WTC11 (cell line): ENCODE measurements around the gene ADAMTS2. TPM values are rescaled to one million over a fixed set of nuclear protein-coding genes. Genes with fewer than 3 reads are reported as not detected.

Experiments used
- ATAC-seq: fragments of 200-7000 bp; cut with Tn5 transposase; 2 replicates; pipeline ENCODE4 v1.10.0; 2021; ENCODE audit warnings: mild to moderate bottlenecking, moderate library complexity
- Bru-seq: library from RNA; stranded (reverse); fragments of 400-500 nt; gene quantifications from one replicate; lab custom pipeline; 2021; lab: Mats Ljungman, UMichigan
- CTCF ChIA-PET: fragments of 300-600 bp; sonication (Branson Sonifier 250); formaldehyde crosslinking; loops from one replicate; lab custom pipeline; 2021; ENCODE audit warnings: antibody characterized with exemption; lab: Charles Lee
- POLR2A ChIA-PET: fragments of 350-600 bp; sonication (Branson Sonifier 250); formaldehyde crosslinking; loops from one replicate; lab custom pipeline; 2021; ENCODE audit warnings: antibody characterized with exemption; lab: Charles Lee
- DNase-seq: peaks from one replicate; pipeline ENCODE4 v3.0.0; 2021; ENCODE audit warnings: low spot score
- H3K27ac Mint-ChIP-seq: 2 replicates; pipeline ENCODE4 v1.8.0; 2021; ENCODE audit warnings: mixed read lengths
- H3K27me3 Mint-ChIP-seq: 2 replicates; pipeline ENCODE4 v1.8.0; 2021; ENCODE audit warnings: low read depth, mild to moderate bottlenecking, moderate library complexity, mixed read lengths
- H3K36me3 Mint-ChIP-seq: 2 replicates; pipeline ENCODE4 v1.8.0; 2021; ENCODE audit warnings: mixed read lengths
- H3K4me1 Mint-ChIP-seq: 2 replicates; pipeline ENCODE4 v1.8.0; 2022; ENCODE audit warnings: mixed read lengths
- H3K4me3 Mint-ChIP-seq: 2 replicates; pipeline ENCODE4 v1.8.0; 2021; ENCODE audit warnings: mild to moderate bottlenecking, moderate library complexity, mixed read lengths
- H3K9me3 Mint-ChIP-seq: 2 replicates; pipeline ENCODE4 v1.8.0; 2021; ENCODE audit warnings: mixed read lengths
- ETV6 ChIP-seq: sonication (generic); formaldehyde crosslinking; IDR thresholded peaks from 2 replicates; pipeline ENCODE4 v1.8.1; 2022; ENCODE audit warnings: mild to moderate bottlenecking, missing genetic modification reagents
- FOXK1 ChIP-seq: sonication (generic); formaldehyde crosslinking; IDR thresholded peaks from 2 replicates; pipeline ENCODE4 v1.8.0; 2022; ENCODE audit warnings: mild to moderate bottlenecking, moderate library complexity, missing genetic modification reagents
- FOXP4 ChIP-seq: sonication (generic); formaldehyde crosslinking; IDR thresholded peaks from 2 replicates; pipeline ENCODE4 v1.8.0; 2022; ENCODE audit warnings: mild to moderate bottlenecking, missing genetic modification reagents
- GABPB1 ChIP-seq: sonication (generic); formaldehyde crosslinking; IDR thresholded peaks from 2 replicates; pipeline ENCODE4 v1.8.1; 2023; ENCODE audit warnings: mild to moderate bottlenecking, missing genetic modification reagents
- MAX ChIP-seq: sonication (generic); formaldehyde crosslinking; IDR thresholded peaks from 2 replicates; pipeline ENCODE4 v1.8.0; 2022; ENCODE audit warnings: mild to moderate bottlenecking, missing genetic modification reagents
- MYBL2 ChIP-seq: sonication (generic); formaldehyde crosslinking; IDR thresholded peaks from 2 replicates; pipeline ENCODE4 v1.8.1; 2023; ENCODE audit warnings: mild to moderate bottlenecking, moderate library complexity, missing genetic modification reagents
- NFE2L1 ChIP-seq: sonication (generic); formaldehyde crosslinking; IDR thresholded peaks from 2 replicates; pipeline ENCODE4 v1.8.1; 2023; ENCODE audit warnings: missing genetic modification reagents
- NR2C2 ChIP-seq: sonication (generic); formaldehyde crosslinking; IDR thresholded peaks from 2 replicates; pipeline ENCODE4 v1.8.0; 2022; ENCODE audit warnings: mild to moderate bottlenecking, missing genetic modification reagents
- NR3C1 ChIP-seq: sonication (generic); formaldehyde crosslinking; conservative IDR thresholded peaks from 2 replicates; pipeline ENCODE4 v1.8.1; 2023; ENCODE audit warnings: low read depth, mild to moderate bottlenecking, missing genetic modification reagents
- PRDM15 ChIP-seq: sonication (generic); formaldehyde crosslinking; IDR thresholded peaks from 2 replicates; pipeline ENCODE4 v1.8.0; 2022; ENCODE audit warnings: missing genetic modification reagents
- RELA ChIP-seq: sonication (generic); formaldehyde crosslinking; IDR thresholded peaks from 2 replicates; pipeline ENCODE4 v1.8.1; 2022; ENCODE audit warnings: missing genetic modification reagents, mild to moderate bottlenecking, borderline replicate concordance
- TP53 ChIP-seq: sonication (generic); formaldehyde crosslinking; IDR thresholded peaks from 2 replicates; pipeline ENCODE4 v1.8.1; 2023; ENCODE audit warnings: mild to moderate bottlenecking, missing genetic modification reagents
- ZBTB21 ChIP-seq: sonication (generic); formaldehyde crosslinking; IDR thresholded peaks from 2 replicates; pipeline ENCODE4 v1.8.1; 2023; ENCODE audit warnings: mild to moderate bottlenecking, missing genetic modification reagents, borderline replicate concordance
- ZBTB43 ChIP-seq: sonication (generic); formaldehyde crosslinking; IDR thresholded peaks from 2 replicates; pipeline ENCODE4 v1.8.1; 2023; ENCODE audit warnings: mild to moderate bottlenecking, missing genetic modification reagents
- ZNF232 ChIP-seq: sonication (generic); formaldehyde crosslinking; IDR thresholded peaks from 2 replicates; pipeline ENCODE4 v1.8.0; 2022; ENCODE audit warnings: mild to moderate bottlenecking, missing genetic modification reagents
- ZNF671 ChIP-seq: fragments of 250-450 bp; sonication (Bioruptor Pico); IDR thresholded peaks from 2 replicates; pipeline ENCODE4 v1.8.0; 2021; ENCODE audit warnings: mild to moderate bottlenecking
- long read RNA-seq, 3 experiments: library from RNA in 1 of 3; library from capped mRNA in 1 of 3; library from polyadenylated mRNA in 1 of 3; unstranded in 2 of 3; stranded (forward) in 1 of 3; transcript quantifications; one replicate each; pipeline ENCODE4 v2.0.0, GENCODE V29; 2021
- total RNA-seq: library from RNA; stranded (reverse); gene quantifications from 3 replicates; pipeline ENCODE4 v1.2.3, GENCODE V29; 2021
- TF ChIP-seq, protein P1 (sequence below): sonication (generic); formaldehyde crosslinking; IDR thresholded peaks from 2 replicates; pipeline ENCODE4 v1.8.1; 2022; ENCODE audit warnings: low read depth, mild to moderate bottlenecking, moderate library complexity, missing genetic modification reagents, borderline replicate concordance
- TF ChIP-seq, protein P2 (sequence below): fragments of 250-450 bp; sonication (Bioruptor Pico); IDR thresholded peaks from 2 replicates; pipeline ENCODE4 v2.1.2; 2022; ENCODE audit warnings: mild to moderate bottlenecking, moderate library complexity
- TF ChIP-seq, protein P3 (sequence below): fragments of 250-450 bp; sonication (Bioruptor Pico); IDR thresholded peaks from 2 replicates; pipeline ENCODE4 v1.8.0; 2021; ENCODE audit warnings: mild to moderate bottlenecking
- TF ChIP-seq, protein P4 (sequence below): fragments of 250-450 bp; sonication (Bioruptor Pico); conservative IDR thresholded peaks from 2 replicates; pipeline ENCODE4 v1.9.0; 2021; ENCODE audit warnings: mild to moderate bottlenecking

ADAMTS2 gene
- total RNA-seq, result 6.9 to 11.2 TPM (median 9.0 TPM) in 3 replicates
- percentile 30 among the genes with signal in this experiment for Bru-seq, nascent RNA
- long read RNA-seq, experiment 1, full-length matches to known transcripts, result 6 of 26 reads
- long read RNA-seq, experiment 1, partial matches to known transcripts, result 12 of 26 reads
- long read RNA-seq, experiment 1, other reads (novel, unspliced or antisense), result 8 of 26 reads
- long read RNA-seq, experiment 2, partial matches to known transcripts, result 6 of 12 reads
- long read RNA-seq, experiment 2, other reads (novel, unspliced or antisense), result 5 of 12 reads
- long read RNA-seq, experiment 3, partial matches to known transcripts, result 0 of 1 reads
- long read RNA-seq, experiment 3, other reads (novel, unspliced or antisense), result 1 of 1 reads

DNA sequence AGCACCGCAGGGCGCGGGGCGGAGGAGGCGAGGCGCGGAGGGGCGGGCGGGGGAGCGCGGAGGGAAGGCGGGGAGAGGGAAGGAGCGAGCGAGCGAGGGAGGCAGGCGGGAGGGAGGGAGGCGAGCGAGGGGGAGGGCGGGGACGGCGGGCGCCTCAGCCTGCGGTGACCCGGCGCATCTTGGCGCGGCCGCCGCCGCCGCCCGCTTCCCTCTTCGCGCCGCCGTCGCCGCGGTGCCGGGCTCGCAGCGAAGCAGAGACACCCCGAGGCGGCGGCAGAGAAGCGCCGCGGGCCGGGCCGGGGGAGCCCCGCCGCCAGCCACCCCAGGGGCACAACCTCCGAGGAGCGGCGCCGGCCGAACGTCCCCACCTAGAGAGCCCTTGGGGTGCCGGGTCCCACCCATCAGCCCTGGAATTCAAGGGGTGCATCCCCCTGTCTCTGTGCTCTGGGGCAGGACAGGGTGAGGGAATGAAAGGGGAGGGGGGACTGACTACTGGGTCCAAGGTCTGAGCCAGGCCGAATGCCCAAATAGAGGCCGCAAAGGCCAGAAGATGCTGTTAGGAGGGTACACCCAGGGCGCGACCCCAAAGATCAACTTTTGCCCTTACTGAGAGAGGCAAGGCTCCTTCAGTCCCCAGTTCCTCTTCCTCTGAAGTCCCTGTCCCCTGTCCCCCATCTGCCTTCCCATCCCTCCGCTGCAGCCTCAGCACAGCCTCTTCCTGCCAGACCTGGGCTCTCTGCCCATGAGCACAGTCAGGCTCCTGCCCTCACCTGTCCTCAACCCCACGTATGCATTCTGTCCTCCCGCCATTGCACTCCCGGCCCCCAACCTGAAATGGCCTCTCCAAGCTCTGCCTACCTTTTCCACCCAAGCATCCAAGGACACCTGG is at the start of gene ADAMTS2:
Gene ADAMTS2, minus strand, starts transcription at position 29 of the 889 bp plus-strand sequence. CDS start 133 bp downstream, outside the sequence.
- Mint-ChIP-seq H3K27ac (no peak within 1 kb of the TSS), H3K4me3 (peak within 1 kb of the TSS; percentile 73), H3K9me3 (no peaks in the 10 kb centered on the region), H3K27me3 (peaks cover 59% of the 10 kb centered on the region), H3K36me3 (no peaks in the 10 kb centered on the region), H3K4me1 (peaks cover 25% of the 10 kb centered on the region)
- TF ChIP-seq RELA (CRISPR knock-in tag) (no peak), FOXK1 (CRISPR knock-in tag) (no peak), ZNF671 (no peak), NR3C1 (CRISPR knock-in tag) (no peak), TP53 (CRISPR knock-in tag) (no peak), NR2C2 (CRISPR knock-in tag) (no peak), NFE2L1 (CRISPR knock-in tag) (no peak), ETV6 (CRISPR knock-in tag) (no peak), ZNF232 (no peak), GABPB1 (CRISPR knock-in tag) (no peak), MAX (CRISPR knock-in tag) (no peak)
- TF ChIP-seq, protein P1, sequence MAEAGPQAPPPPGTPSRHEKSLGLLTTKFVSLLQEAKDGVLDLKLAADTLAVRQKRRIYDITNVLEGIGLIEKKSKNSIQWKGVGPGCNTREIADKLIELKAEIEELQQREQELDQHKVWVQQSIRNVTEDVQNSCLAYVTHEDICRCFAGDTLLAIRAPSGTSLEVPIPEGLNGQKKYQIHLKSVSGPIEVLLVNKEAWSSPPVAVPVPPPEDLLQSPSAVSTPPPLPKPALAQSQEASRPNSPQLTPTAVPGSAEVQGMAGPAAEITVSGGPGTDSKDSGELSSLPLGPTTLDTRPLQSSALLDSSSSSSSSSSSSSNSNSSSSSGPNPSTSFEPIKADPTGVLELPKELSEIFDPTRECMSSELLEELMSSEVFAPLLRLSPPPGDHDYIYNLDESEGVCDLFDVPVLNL, result no peak
- TF ChIP-seq, protein P2, sequence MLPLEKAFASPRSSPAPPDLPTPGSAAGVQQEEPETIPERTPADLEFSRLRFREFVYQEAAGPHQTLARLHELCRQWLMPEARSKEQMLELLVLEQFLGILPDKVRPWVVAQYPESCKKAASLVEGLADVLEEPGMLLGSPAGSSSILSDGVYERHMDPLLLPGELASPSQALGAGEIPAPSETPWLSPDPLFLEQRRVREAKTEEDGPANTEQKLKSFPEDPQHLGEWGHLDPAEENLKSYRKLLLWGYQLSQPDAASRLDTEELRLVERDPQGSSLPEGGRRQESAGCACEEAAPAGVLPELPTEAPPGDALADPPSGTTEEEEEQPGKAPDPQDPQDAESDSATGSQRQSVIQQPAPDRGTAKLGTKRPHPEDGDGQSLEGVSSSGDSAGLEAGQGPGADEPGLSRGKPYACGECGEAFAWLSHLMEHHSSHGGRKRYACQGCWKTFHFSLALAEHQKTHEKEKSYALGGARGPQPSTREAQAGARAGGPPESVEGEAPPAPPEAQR (CRISPR knock-in tag), result no peak
- TF ChIP-seq, protein P3, sequence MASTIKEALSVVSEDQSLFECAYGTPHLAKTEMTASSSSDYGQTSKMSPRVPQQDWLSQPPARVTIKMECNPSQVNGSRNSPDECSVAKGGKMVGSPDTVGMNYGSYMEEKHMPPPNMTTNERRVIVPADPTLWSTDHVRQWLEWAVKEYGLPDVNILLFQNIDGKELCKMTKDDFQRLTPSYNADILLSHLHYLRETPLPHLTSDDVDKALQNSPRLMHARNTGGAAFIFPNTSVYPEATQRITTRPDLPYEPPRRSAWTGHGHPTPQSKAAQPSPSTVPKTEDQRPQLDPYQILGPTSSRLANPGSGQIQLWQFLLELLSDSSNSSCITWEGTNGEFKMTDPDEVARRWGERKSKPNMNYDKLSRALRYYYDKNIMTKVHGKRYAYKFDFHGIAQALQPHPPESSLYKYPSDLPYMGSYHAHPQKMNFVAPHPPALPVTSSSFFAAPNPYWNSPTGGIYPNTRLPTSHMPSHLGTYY, result no peak
- ATAC-seq (no peak), DNase-seq (peak; percentile 65)
- CTCF ChIA-PET, result no interaction called here
- POLR2A ChIA-PET, result no interaction called here

GRCh38 chr5:179393078-179393477 is 47.8 kb upstream of the ADAMTS2 start:
- Mint-ChIP-seq H3K4me1 (no peaks in the 10 kb centered on the region), H3K27ac (no peak overlapping the region), H3K4me3 (no peak overlapping the region), H3K9me3 (peaks cover 89% of the 10 kb centered on the region), H3K36me3 (peaks cover 41% of the 10 kb centered on the region), H3K27me3 (peaks cover 8% of the 10 kb centered on the region)
- TF ChIP-seq ZBTB21 (CRISPR knock-in tag), result no peak
- no peak for TF ChIP-seq ZBTB43
- no peak for TF ChIP-seq MYBL2 (CRISPR knock-in tag)
- TF ChIP-seq PRDM15 (CRISPR knock-in tag), result no peak
- TF ChIP-seq FOXP4 (CRISPR knock-in tag), result no peak
- TF ChIP-seq, protein P4, sequence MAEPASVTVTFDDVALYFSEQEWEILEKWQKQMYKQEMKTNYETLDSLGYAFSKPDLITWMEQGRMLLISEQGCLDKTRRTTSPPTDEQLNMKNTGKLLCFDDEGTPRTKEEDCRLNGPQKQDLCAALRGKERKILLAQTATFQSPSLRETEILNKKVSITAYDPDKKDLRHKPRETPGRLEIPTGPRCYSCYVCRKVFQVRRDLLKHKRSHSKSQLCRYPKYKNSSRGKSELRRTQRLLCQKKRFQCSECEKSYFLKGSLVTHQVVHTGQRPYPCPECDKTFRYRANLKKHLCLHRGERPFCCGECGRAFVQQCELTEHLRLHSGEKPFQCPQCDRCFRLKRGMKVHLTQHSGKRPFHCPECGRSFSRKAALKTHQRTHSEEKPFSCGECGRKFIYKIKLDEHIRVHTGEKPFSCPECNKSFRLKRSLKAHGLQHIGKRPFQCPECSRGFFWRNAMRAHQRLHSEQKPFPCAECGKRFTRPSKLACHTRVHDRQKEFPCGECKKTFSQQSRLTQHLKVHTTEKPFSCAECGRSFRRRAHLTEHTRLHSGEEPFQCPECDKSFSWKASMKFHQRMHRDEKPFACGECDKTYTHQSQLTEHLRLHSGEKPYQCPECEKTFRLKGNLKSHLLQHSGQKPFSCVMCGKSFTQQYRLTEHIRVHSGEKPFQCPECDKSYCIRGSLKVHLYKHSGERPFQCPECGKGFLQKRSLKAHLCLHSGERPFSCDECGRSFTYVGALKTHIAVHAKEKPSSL, result no peak
- no peak for TF ChIP-seq TP53 (CRISPR knock-in tag)
- ATAC-seq (no peak), DNase-seq (no peak)
- CTCF ChIA-PET, result no interaction called here
- POLR2A ChIA-PET, result no interaction called here
